CD14-positive monocyte (primary cell): ENCODE measurements around the gene STXBP4. TPM values are rescaled to one million over a fixed set of nuclear protein-coding genes. Genes with fewer than 3 reads are reported as not detected.

ENCODE experiments used
- DNase-seq, 3 donors: peaks; one replicate each; pipeline ENCODE4 v3.0.0-alpha.2; 2011 to 2022
- H2AFZ ChIP-seq: 2 replicates; pipeline ENCODE4 v1.6.0; 2012; ENCODE audit warnings: mild to moderate bottlenecking, low read depth, low read length, inconsistent platforms; ENCODE audit not compliant: insufficient read depth, poor library complexity, severe bottlenecking
- H3K27ac ChIP-seq, 2 donors: 1 replicate in 1 of 2; 2 replicates in 1 of 2; pipeline ENCODE4 v1.5.1; 2012 to 2013; ENCODE audit warnings: low read length in 2 of 2, control low read depth in 1 of 2, inconsistent platforms in 1 of 2, low read depth in 1 of 2, mild to moderate bottlenecking in 1 of 2
- H3K27me3 ChIP-seq, 2 donors: one replicate each; pipeline versions ENCODE4 v1.6.0 to v1.6.1; 2011 to 2013; ENCODE audit warnings: low read length in 2 of 2; ENCODE audit not compliant: control insufficient read depth in 2 of 2, insufficient read depth in 2 of 2
- H3K36me3 ChIP-seq, 2 donors: replicated peaks in 1 of 2; 1 replicate in 1 of 2; 2 replicates in 1 of 2; pipeline versions ENCODE4 v1.5.1 to v1.6.1; 2012 to 2013; ENCODE audit warnings: low read length in 2 of 2, control low read depth in 1 of 2, inconsistent platforms in 1 of 2, mild to moderate bottlenecking in 1 of 2; ENCODE audit not compliant: insufficient read depth in 2 of 2, control insufficient read depth in 1 of 2
- H3K4me1 ChIP-seq, 2 donors: 1 replicate in 1 of 2; 2 replicates in 1 of 2; pipeline versions ENCODE4 v1.5.1 to v1.6.1; 2012 to 2013; ENCODE audit warnings: low read length in 2 of 2, control low read depth in 1 of 2, inconsistent platforms in 1 of 2, mild to moderate bottlenecking in 1 of 2, moderate library complexity in 1 of 2; ENCODE audit not compliant: insufficient read depth in 2 of 2, control insufficient read depth in 1 of 2
- H3K4me2 ChIP-seq: replicated peaks from 2 replicates; pipeline ENCODE3; 2012; ENCODE audit warnings: low read length, moderate library complexity, mild to moderate bottlenecking; ENCODE audit not compliant: poor library complexity, severe bottlenecking; ENCODE audit errors: extremely low read depth
- H3K4me3 ChIP-seq, 3 experiments: fragments of 200-600 bp in 1 of 3; sonication (generic) in 1 of 3; replicated peaks in 1 of 3; 1 replicate in 2 of 3; 2 replicates in 1 of 3; pipeline ENCODE4 v1.5.1; 2011 to 2013; ENCODE audit warnings: low read length in 3 of 3, mild to moderate bottlenecking in 3 of 3, control low read depth in 2 of 3, low read depth in 2 of 3, inconsistent platforms in 1 of 3, moderate library complexity in 1 of 3
- H3K79me2 ChIP-seq: 2 replicates; pipeline ENCODE4 v1.6.0; 2012; ENCODE audit warnings: mild to moderate bottlenecking, control low read depth, inconsistent platforms, low read length, moderate library complexity; ENCODE audit not compliant: insufficient read depth
- H3K9ac ChIP-seq: 2 replicates; pipeline ENCODE4 v1.6.0; 2017; ENCODE audit warnings: low read length, mild to moderate bottlenecking; ENCODE audit not compliant: insufficient read depth, poor library complexity, severe bottlenecking
- H3K9me3 ChIP-seq, 2 donors: replicated peaks in 1 of 2; 1 replicate in 1 of 2; 2 replicates in 1 of 2; pipeline versions ENCODE4 v1.5.1 to v1.6.1; 2012 to 2013; ENCODE audit warnings: low read length in 2 of 2, control low read depth in 1 of 2; ENCODE audit not compliant: control insufficient read depth in 1 of 2, insufficient read depth in 1 of 2
- H4K20me1 ChIP-seq: 2 replicates; pipeline ENCODE4 v1.6.0; 2012; ENCODE audit warnings: mild to moderate bottlenecking, low read length, control low read depth, moderate library complexity; ENCODE audit not compliant: insufficient read depth
- H3K27ac Mint-ChIP-seq, 7 donors: one replicate each; pipeline ENCODE4 v1.8.0; 2020; ENCODE audit warnings: mild to moderate bottlenecking in 7 of 7, mixed read lengths in 7 of 7, moderate library complexity in 6 of 7, inconsistent platforms in 2 of 7
- H3K27me3 Mint-ChIP-seq, 3 donors: one replicate each; pipeline ENCODE4 v1.8.0; 2021 to 2022; ENCODE audit warnings: low read depth in 3 of 3, mild to moderate bottlenecking in 3 of 3, mixed read lengths in 3 of 3, moderate library complexity in 3 of 3, inconsistent platforms in 1 of 3
- H3K36me3 Mint-ChIP-seq, 2 donors: one replicate each; pipeline ENCODE4 v1.8.0; 2020; ENCODE audit warnings: mixed read lengths in 2 of 2, inconsistent platforms in 1 of 2, mild to moderate bottlenecking in 1 of 2
- H3K4me1 Mint-ChIP-seq: one replicate; pipeline ENCODE4 v1.8.0; 2020; ENCODE audit warnings: mild to moderate bottlenecking, mixed read lengths
- H3K4me3 Mint-ChIP-seq, 2 donors: one replicate each; pipeline ENCODE4 v1.8.0; 2020; ENCODE audit warnings: mild to moderate bottlenecking in 2 of 2, mixed read lengths in 2 of 2, moderate library complexity in 1 of 2
- H3K9me3 Mint-ChIP-seq, 7 donors: one replicate each; pipeline ENCODE4 v1.8.0; 2020 to 2022; ENCODE audit warnings: mixed read lengths in 7 of 7, mild to moderate bottlenecking in 6 of 7, moderate library complexity in 6 of 7, inconsistent platforms in 2 of 7
- WGBS: methylation state at CpG from one replicate; pipeline ENCODE4 v1.1.5; 2013; ENCODE audit warnings: missing lambda C conversion rate; ENCODE audit not compliant: insufficient coverage; 5-methylcytosine and 5-hydroxymethylcytosine counted together
- intact Hi-C, 2 donors: fragments of 100-400 bp; cut with micrococcal nuclease; formaldehyde crosslinking; loops; one replicate each; pipeline versions ENCODE4 v1.15.0 to v1.15.1; 2023
- polyA plus RNA-seq, 3 donors: library from polyadenylated mRNA; depleted of rRNA in 1 of 3; unstranded in 2 of 3; stranded (reverse) in 1 of 3; fragments of 300-500 nt in 2 of 3; fragments of >200 nt in 1 of 3; fragmentation: Illumina TruSeq in 2 of 3; gene quantifications; 1 replicate in 2 of 3; 2 replicates in 1 of 3; pipeline ENCODE4 v1.2.3, GENCODE V29; 2012 to 2021
- TF ChIP-seq, protein P1 (sequence below): fragments of 200-600 bp; IDR thresholded peaks from one replicate; pipeline ENCODE4 v1.8.0; 2022; ENCODE audit warnings: antibody characterized with exemption, mild to moderate bottlenecking

The STXBP4 gene
- polyA plus RNA-seq, 3 donors = 0.27 to 1.8 (median 0.44) TPM

- no peaks in the 10 kb centered on the region for H3K9me3 ChIP-seq
- no peak overlapping the region for H2AFZ ChIP-seq
- Mint-ChIP-seq H3K4me1 (no peaks in the 10 kb centered on the region), H3K9me3 (no peaks in the 10 kb centered on the region), H3K36me3 (no peaks in the 10 kb centered on the region), H3K4me3 (no peak overlapping the region), H3K27ac (no peak overlapping the region), H3K27me3 (peaks cover 0 to 2% (median 2%) of the 10 kb centered on the region in 3 donors)
- H3K79me2 ChIP-seq = no peaks in the 10 kb centered on the region
- no peak overlapping the region for H3K4me2 ChIP-seq
- H3K4me1 ChIP-seq = no peaks in the 10 kb centered on the region
- no peak for DNase-seq
- H3K36me3 ChIP-seq = no peaks in the 10 kb centered on the region
- no peaks in the 10 kb centered on the region for H3K27me3 ChIP-seq
- H3K4me3 ChIP-seq = no peak overlapping the region
- H3K27ac ChIP-seq = no peak overlapping the region
- H4K20me1 ChIP-seq = no peaks in the 10 kb centered on the region
- H3K9ac ChIP-seq = no peak overlapping the region
- intact Hi-C loops = no loop called here
- WGBS = no CpG with 5 or more reads among the region's 4 CpGs
- TF ChIP-seq, protein P1, sequence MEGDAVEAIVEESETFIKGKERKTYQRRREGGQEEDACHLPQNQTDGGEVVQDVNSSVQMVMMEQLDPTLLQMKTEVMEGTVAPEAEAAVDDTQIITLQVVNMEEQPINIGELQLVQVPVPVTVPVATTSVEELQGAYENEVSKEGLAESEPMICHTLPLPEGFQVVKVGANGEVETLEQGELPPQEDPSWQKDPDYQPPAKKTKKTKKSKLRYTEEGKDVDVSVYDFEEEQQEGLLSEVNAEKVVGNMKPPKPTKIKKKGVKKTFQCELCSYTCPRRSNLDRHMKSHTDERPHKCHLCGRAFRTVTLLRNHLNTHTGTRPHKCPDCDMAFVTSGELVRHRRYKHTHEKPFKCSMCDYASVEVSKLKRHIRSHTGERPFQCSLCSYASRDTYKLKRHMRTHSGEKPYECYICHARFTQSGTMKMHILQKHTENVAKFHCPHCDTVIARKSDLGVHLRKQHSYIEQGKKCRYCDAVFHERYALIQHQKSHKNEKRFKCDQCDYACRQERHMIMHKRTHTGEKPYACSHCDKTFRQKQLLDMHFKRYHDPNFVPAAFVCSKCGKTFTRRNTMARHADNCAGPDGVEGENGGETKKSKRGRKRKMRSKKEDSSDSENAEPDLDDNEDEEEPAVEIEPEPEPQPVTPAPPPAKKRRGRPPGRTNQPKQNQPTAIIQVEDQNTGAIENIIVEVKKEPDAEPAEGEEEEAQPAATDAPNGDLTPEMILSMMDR = no peak
These were observed 100.6 kb downstream of the STXBP4 start for GRCh38 chr17:55068862-55069811.

DNA sequence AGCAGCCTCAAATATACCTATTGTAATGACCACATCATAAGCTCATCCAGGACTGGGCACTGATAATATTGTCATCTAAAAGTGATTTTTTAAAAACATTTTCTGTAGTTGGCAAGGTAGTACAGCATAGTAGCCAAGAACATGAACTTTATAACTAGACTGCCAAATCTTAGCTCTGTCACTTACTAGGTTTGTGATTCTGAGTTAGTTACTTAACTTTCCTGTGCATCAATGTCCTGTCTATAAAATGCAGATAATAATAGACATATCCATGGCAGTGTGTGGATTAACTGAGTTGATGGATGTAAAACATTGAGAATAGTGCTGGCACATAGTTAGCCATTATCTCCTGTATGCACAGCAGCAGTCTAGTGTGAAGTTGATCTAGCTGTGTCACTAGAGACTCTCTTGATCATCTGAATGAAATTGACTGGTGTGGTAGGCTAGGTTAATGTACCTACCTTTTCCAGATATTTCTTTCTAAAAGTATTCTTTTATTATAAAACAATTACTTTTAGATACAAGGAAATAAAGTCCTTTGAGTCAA lies 101.5 kb downstream of the STXBP4 start:
- H2AFZ ChIP-seq = no peak overlapping the region
- intact Hi-C loops = no loop called here
- H3K36me3 ChIP-seq = no peaks in the 10 kb centered on the region
- H3K4me3 Mint-ChIP-seq = no peak overlapping the region
- no peak overlapping the region for H3K4me2 ChIP-seq
- H3K79me2 ChIP-seq = no peaks in the 10 kb centered on the region
- no peaks in the 10 kb centered on the region for H3K9me3 Mint-ChIP-seq
- no peak overlapping the region for H3K27ac ChIP-seq
- H3K4me1 Mint-ChIP-seq = no peaks in the 10 kb centered on the region
- no peak overlapping the region for H3K27ac Mint-ChIP-seq
- no peak overlapping the region for H3K4me3 ChIP-seq
- no peaks in the 10 kb centered on the region for H3K4me1 ChIP-seq
- H3K9ac ChIP-seq = no peak overlapping the region
- TF ChIP-seq, protein P1 = no peak
- no peaks in the 10 kb centered on the region for H3K9me3 ChIP-seq
- no peaks in the 10 kb centered on the region for H3K36me3 Mint-ChIP-seq
- H3K27me3 Mint-ChIP-seq = peaks cover 0 to 2% (median 2%) of the 10 kb centered on the region in 3 donors
- DNase-seq = no peak
- no peaks in the 10 kb centered on the region for H3K27me3 ChIP-seq
- no peaks in the 10 kb centered on the region for H4K20me1 ChIP-seq
